Activated T-helper 1 cell treated with anti-CD3 and anti-CD28 coated beads, Interleukin-12 subunit alpha, Interleukin-12 subunit beta, Interleukin-2, Interleukin-4 antibody, amounts not matched to agents 30 ng/mL and 10 ng/mL and 1 ng/mL, durations not matched to agents 14 hours and 24 hours and 36 hours (primary cell): ENCODE results near the gene SLC25A22. TPM values are rescaled to one million over a fixed set of nuclear protein-coding genes. Genes with fewer than 3 reads are reported as not detected.

Source experiments
- DNase-seq: peaks from one replicate; pipeline ENCODE4 v3.0.0; 2021; ENCODE audit warnings: low spot score
- H3K27ac Mint-ChIP-seq: one replicate; pipeline ENCODE4 v1.8.0; 2021; ENCODE audit warnings: mild to moderate bottlenecking, mixed read lengths
- H3K27me3 Mint-ChIP-seq: one replicate; pipeline ENCODE4 v1.8.0; 2022; ENCODE audit warnings: mild to moderate bottlenecking, moderate library complexity, mixed read lengths; ENCODE audit not compliant: insufficient read depth
- H3K36me3 Mint-ChIP-seq: one replicate; pipeline ENCODE4 v1.8.0; 2021; ENCODE audit warnings: low read depth, mixed read lengths
- H3K4me1 Mint-ChIP-seq: one replicate; pipeline ENCODE4 v1.8.0; 2021; ENCODE audit warnings: low read depth, mixed read lengths
- H3K4me3 Mint-ChIP-seq: one replicate; pipeline ENCODE4 v1.8.0; 2021; ENCODE audit warnings: mild to moderate bottlenecking, moderate library complexity, mixed read lengths
- H3K9me3 Mint-ChIP-seq: one replicate; pipeline ENCODE4 v1.8.0; 2021; ENCODE audit warnings: mixed read lengths
- intact Hi-C: fragments of 100-400 bp; cut with micrococcal nuclease; formaldehyde crosslinking; loops from one replicate; pipeline ENCODE4 v1.15.1; 2024
- total RNA-seq: library from RNA; stranded (reverse); gene quantifications from 2 replicates; pipeline ENCODE4 v1.2.3, GENCODE V29; 2022

The SLC25A22 gene
- total RNA-seq, 1 donor from 2014 or later, result 87.6 TPM

GRCh38 chr11:839280-839623, 41.2 kb upstream of the SLC25A22 start:
- no peak overlapping the region for H3K4me3 Mint-ChIP-seq
- DNase-seq, result no peak
- H3K4me1 Mint-ChIP-seq, result peaks cover 16% of the 10 kb centered on the region
- no peak overlapping the region for H3K27ac Mint-ChIP-seq
- H3K9me3 Mint-ChIP-seq, result no peaks in the 10 kb centered on the region
- H3K36me3 Mint-ChIP-seq, result peaks cover 7% of the 10 kb centered on the region
- intact Hi-C loops, result no loop called here
- H3K27me3 Mint-ChIP-seq, result no peaks in the 10 kb centered on the region

GRCh38 chr11:838441-839279, 40.6 kb upstream of the SLC25A22 start:
- Mint-ChIP-seq H3K4me3 (peak overlapping the region; percentile 53), H3K27me3 (no peaks in the 10 kb centered on the region), H3K9me3 (no peaks in the 10 kb centered on the region), H3K27ac (no peak overlapping the region), H3K36me3 (peaks cover 8% of the 10 kb centered on the region), H3K4me1 (peaks cover 14% of the 10 kb centered on the region)
- intact Hi-C loops, result no loop called here
- DNase-seq, result no peak

- Mint-ChIP-seq H3K27ac (no peak overlapping the region), H3K27me3 (no peaks in the 10 kb centered on the region), H3K4me3 (no peak overlapping the region), H3K9me3 (no peaks in the 10 kb centered on the region), H3K36me3 (peaks cover 8% of the 10 kb centered on the region), H3K4me1 (peaks cover 12% of the 10 kb centered on the region)
- DNase-seq, result no peak
- intact Hi-C loops, result no loop called here
These were observed 39.9 kb upstream of the SLC25A22 start for GRCh38 chr11:837990-838307.

- H3K36me3 Mint-ChIP-seq, result peaks cover 8% of the 10 kb centered on the region
These were observed 39.3 kb upstream of the SLC25A22 start for GRCh38 chr11:837189-837989.

GRCh38 chr11:836700-837099, 38.6 kb upstream of the SLC25A22 start:
- H3K36me3 Mint-ChIP-seq, result peaks cover 8% of the 10 kb centered on the region
- no peak overlapping the region for H3K27ac Mint-ChIP-seq
- peaks cover 4% of the 10 kb centered on the region for H3K27me3 Mint-ChIP-seq
- H3K4me3 Mint-ChIP-seq, result no peak overlapping the region
- intact Hi-C loops, result no loop called here
- H3K9me3 Mint-ChIP-seq, result no peaks in the 10 kb centered on the region
- peaks cover 12% of the 10 kb centered on the region for H3K4me1 Mint-ChIP-seq
- no peak for DNase-seq

More at GRCh38 chr11:837189-837989, 39.3 kb upstream of the SLC25A22 start:
- intact Hi-C loops, result no loop called here
- H3K9me3 Mint-ChIP-seq, result no peaks in the 10 kb centered on the region
- H3K27ac Mint-ChIP-seq, result no peak overlapping the region
- H3K4me3 Mint-ChIP-seq, result no peak overlapping the region
- peaks cover under 1% of the 10 kb centered on the region for H3K27me3 Mint-ChIP-seq
- H3K4me1 Mint-ChIP-seq, result peaks cover 12% of the 10 kb centered on the region
- DNase-seq, result no peak

GRCh38 chr11:836274-836673, 38.2 kb upstream of the SLC25A22 start:
- peaks cover 6% of the 10 kb centered on the region for H3K27me3 Mint-ChIP-seq
- DNase-seq, result no peak
- H3K36me3 Mint-ChIP-seq, result peaks cover 6% of the 10 kb centered on the region
- peaks cover 10% of the 10 kb centered on the region for H3K4me1 Mint-ChIP-seq
- intact Hi-C loops, result no loop called here
- no peaks in the 10 kb centered on the region for H3K9me3 Mint-ChIP-seq
- H3K27ac Mint-ChIP-seq, result no peak overlapping the region
- no peak overlapping the region for H3K4me3 Mint-ChIP-seq

- peaks cover 2% of the 10 kb centered on the region for H3K36me3 Mint-ChIP-seq
- no peaks in the 10 kb centered on the region for H3K9me3 Mint-ChIP-seq
- intact Hi-C loops, result no loop called here
- H3K27me3 Mint-ChIP-seq, result peaks cover 14% of the 10 kb centered on the region
- H3K4me3 Mint-ChIP-seq, result peak overlapping the region; percentile 79
- no peaks in the 10 kb centered on the region for H3K4me1 Mint-ChIP-seq
- no peak overlapping the region for H3K27ac Mint-ChIP-seq
- DNase-seq, result no peak
These were observed 36.6 kb upstream of the SLC25A22 start for GRCh38 chr11:834371-835316.

GRCh38 chr11:833849-834311, 35.8 kb upstream of the SLC25A22 start:
- intact Hi-C loops, result no loop called here
- no peak for DNase-seq
- Mint-ChIP-seq H3K9me3 (no peaks in the 10 kb centered on the region), H3K4me3 (peak overlapping the region; percentile 79), H3K36me3 (peaks cover 2% of the 10 kb centered on the region), H3K27ac (peak overlapping the region; percentile 48), H3K4me1 (no peaks in the 10 kb centered on the region), H3K27me3 (peaks cover 22% of the 10 kb centered on the region)

GRCh38 chr11:833114-833791, 35.2 kb upstream of the SLC25A22 start:
- Mint-ChIP-seq H3K36me3 (peaks cover 2% of the 10 kb centered on the region), H3K4me1 (no peaks in the 10 kb centered on the region), H3K9me3 (no peaks in the 10 kb centered on the region), H3K4me3 (peak overlapping the region; percentile 79), H3K27me3 (peaks cover 26% of the 10 kb centered on the region), H3K27ac (no peak overlapping the region)
- DNase-seq, result no peak
- intact Hi-C loops, result no loop called here

- peaks cover 2% of the 10 kb centered on the region for H3K36me3 Mint-ChIP-seq
- H3K9me3 Mint-ChIP-seq, result no peaks in the 10 kb centered on the region
- peaks cover 4% of the 10 kb centered on the region for H3K4me1 Mint-ChIP-seq
- intact Hi-C loops, result loop anchor here (1.0 kb wide), 2 partner anchors 10 to 12 kb away; partner anchors contain the start of genes POLR2L and TSPAN4
- H3K27ac Mint-ChIP-seq, result peak within 1 kb of the TSS; percentile 48
- H3K27me3 Mint-ChIP-seq, result peaks cover 32% of the 10 kb centered on the region
- no peak for DNase-seq
- H3K4me3 Mint-ChIP-seq, result peak within 1 kb of the TSS; percentile 79
These were observed 34.5 kb upstream of the SLC25A22 start, which contains the start of gene CD151 for GRCh38 chr11:832529-833113. Gene CD151, plus strand, starts transcription at chr11:832952. Its CDS starts 3,118 bp downstream, at chr11:836070.

GRCh38 chr11:831961-832528, 34.0 kb upstream of the SLC25A22 start:
- intact Hi-C loops, result loop anchor here (1.0 to 2.0 kb wide), 3 partner anchors 10 to 17 kb away; partner anchors contain the start of genes POLR2L and TSPAN4
- Mint-ChIP-seq H3K36me3 (peaks cover 2% of the 10 kb centered on the region), H3K4me1 (peaks cover 6% of the 10 kb centered on the region), H3K27ac (no peak overlapping the region), H3K27me3 (peaks cover 34% of the 10 kb centered on the region), H3K4me3 (peak overlapping the region; percentile 9), H3K9me3 (no peaks in the 10 kb centered on the region)
- DNase-seq, result no peak
